K562 (cell line): ENCODE measurements around the gene ARHGAP22.

Experiments used
- CEBPB ChIP-seq: fragments of 450-650 bp; IDR thresholded peaks from 2 replicates; pipeline ENCODE4 v1.6.1; 2016; ENCODE audit warnings: missing genetic modification characterization, missing compliant biosample characterization
- EP300 ChIP-seq: IDR thresholded peaks from 2 replicates; pipeline ENCODE4 v1.6.1; 2012; ENCODE audit warnings: low read length, improper control_type of control experiment
- NEUROD1 ChIP-seq: fragments of 150-350 bp; IDR thresholded peaks from 2 replicates; pipeline ENCODE4 v1.6.1; 2014; ENCODE audit warnings: borderline replicate concordance, low read length, low read depth; ENCODE audit not compliant: partially characterized antibody
- NFXL1 ChIP-seq: fragments of 450-650 bp; formaldehyde crosslinking; IDR thresholded peaks from 2 replicates; pipeline ENCODE4 v1.4.0; 2021; ENCODE audit warnings: mild to moderate bottlenecking
- TF ChIP-seq, protein P1 (sequence below), 3 experiments: IDR thresholded peaks in 2 of 3; conservative IDR thresholded peaks in 1 of 3; 2 replicates each; pipeline ENCODE4 v1.5.1; 2011 to 2012; ENCODE audit warnings: low read length in 3 of 3, mild to moderate bottlenecking in 3 of 3, control low read depth in 2 of 3, improper control_type of control experiment in 1 of 3, inconsistent platforms in 1 of 3, low read depth in 1 of 3, mixed read lengths in 1 of 3, moderate library complexity in 1 of 3; ENCODE audit not compliant: insufficient read depth in 2 of 3
- TF ChIP-seq, protein P2 (sequence below): sonication (generic); formaldehyde crosslinking; IDR thresholded peaks from 2 replicates; pipeline ENCODE4 v1.8.1; 2022; ENCODE audit warnings: missing genetic modification reagents
- TF ChIP-seq, protein P3 (sequence below), 2 experiments: fragments of 200-800 bp in 1 of 2; sonication (Bioruptor generic) in 1 of 2; sonication (generic) in 1 of 2; formaldehyde crosslinking in 1 of 2; IDR thresholded peaks in 1 of 2; conservative IDR thresholded peaks in 1 of 2; 2 replicates each; pipeline versions ENCODE4 v1.5.0 to v1.6.1; 2016 to 2020; ENCODE audit warnings: missing compliant biosample characterization in 1 of 2, missing genetic modification characterization in 1 of 2, missing genetic modification reagents in 1 of 2
- TF ChIP-seq, protein P4 (sequence below): IDR thresholded peaks from 3 replicates; pipeline ENCODE4 v1.6.1; 2011; ENCODE audit warnings: borderline replicate concordance, mild to moderate bottlenecking; ENCODE audit not compliant: insufficient read length, insufficient read depth

DNA sequence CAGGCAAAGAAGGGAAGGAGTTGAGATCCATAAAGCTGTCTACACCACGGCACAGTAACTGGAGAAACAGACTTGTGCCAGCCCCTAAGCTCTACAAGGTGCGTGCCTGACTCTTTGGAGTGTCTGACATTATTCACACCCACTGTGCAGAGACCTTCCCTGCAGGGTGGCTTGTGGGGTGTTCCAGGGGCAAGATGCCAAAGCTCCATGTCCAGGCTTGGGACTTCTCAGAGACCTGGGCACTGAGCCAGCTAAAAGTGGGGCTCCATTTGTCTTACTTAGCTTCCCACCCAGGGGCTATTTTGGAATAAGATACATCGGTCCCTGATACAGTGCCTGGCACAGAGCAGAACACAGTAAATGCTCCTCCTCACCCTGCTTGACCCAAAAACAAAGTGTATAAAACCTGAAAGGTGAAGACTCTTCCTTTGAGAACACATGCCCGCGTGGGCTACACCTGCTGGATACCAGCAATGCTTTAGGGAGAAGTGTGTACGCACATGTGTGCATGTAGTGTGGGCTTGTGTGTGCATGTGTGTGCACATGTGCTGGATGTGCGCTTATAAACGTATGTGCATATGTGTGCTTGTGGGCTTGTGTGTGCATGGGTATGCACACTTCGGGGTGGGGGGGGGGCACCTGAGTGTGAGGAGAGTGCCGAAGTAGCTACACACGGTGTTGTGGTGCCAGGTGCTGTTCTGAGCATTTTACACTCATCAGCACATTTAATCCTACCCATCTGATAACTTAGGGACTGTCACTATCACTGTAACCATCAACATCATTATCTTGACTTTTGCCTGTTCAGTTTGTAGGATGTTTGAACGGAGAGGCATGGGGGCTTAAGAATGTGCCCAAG lies 143.0 kb downstream of the ARHGAP22 start:
- TF ChIP-seq, protein P1, sequence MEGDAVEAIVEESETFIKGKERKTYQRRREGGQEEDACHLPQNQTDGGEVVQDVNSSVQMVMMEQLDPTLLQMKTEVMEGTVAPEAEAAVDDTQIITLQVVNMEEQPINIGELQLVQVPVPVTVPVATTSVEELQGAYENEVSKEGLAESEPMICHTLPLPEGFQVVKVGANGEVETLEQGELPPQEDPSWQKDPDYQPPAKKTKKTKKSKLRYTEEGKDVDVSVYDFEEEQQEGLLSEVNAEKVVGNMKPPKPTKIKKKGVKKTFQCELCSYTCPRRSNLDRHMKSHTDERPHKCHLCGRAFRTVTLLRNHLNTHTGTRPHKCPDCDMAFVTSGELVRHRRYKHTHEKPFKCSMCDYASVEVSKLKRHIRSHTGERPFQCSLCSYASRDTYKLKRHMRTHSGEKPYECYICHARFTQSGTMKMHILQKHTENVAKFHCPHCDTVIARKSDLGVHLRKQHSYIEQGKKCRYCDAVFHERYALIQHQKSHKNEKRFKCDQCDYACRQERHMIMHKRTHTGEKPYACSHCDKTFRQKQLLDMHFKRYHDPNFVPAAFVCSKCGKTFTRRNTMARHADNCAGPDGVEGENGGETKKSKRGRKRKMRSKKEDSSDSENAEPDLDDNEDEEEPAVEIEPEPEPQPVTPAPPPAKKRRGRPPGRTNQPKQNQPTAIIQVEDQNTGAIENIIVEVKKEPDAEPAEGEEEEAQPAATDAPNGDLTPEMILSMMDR (IDR thresholded peaks at IDR 0.05 in 2 of 3, conservative IDR thresholded peaks at IDR 0.05 in 1 of 3; ENCODE audit: insufficient read depth in 2 of 3, low read depth in 1 of 3, low read length in 3 of 3): no peak
- no peak for TF ChIP-seq CEBPB (tag)
- TF ChIP-seq NFXL1 (CRISPR knock-in tag): no peak
- TF ChIP-seq, protein P2, sequence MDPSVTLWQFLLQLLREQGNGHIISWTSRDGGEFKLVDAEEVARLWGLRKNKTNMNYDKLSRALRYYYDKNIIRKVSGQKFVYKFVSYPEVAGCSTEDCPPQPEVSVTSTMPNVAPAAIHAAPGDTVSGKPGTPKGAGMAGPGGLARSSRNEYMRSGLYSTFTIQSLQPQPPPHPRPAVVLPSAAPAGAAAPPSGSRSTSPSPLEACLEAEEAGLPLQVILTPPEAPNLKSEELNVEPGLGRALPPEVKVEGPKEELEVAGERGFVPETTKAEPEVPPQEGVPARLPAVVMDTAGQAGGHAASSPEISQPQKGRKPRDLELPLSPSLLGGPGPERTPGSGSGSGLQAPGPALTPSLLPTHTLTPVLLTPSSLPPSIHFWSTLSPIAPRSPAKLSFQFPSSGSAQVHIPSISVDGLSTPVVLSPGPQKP (CRISPR knock-in tag): no peak
- TF ChIP-seq, protein P3, sequence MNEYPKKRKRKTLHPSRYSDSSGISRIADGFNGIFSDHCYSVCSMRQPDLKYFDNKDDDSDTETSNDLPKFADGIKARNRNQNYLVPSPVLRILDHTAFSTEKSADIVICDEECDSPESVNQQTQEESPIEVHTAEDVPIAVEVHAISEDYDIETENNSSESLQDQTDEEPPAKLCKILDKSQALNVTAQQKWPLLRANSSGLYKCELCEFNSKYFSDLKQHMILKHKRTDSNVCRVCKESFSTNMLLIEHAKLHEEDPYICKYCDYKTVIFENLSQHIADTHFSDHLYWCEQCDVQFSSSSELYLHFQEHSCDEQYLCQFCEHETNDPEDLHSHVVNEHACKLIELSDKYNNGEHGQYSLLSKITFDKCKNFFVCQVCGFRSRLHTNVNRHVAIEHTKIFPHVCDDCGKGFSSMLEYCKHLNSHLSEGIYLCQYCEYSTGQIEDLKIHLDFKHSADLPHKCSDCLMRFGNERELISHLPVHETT (CRISPR knock-in tag; conservative IDR thresholded peaks at IDR 0.05 in 1 of 2, IDR thresholded peaks at IDR 0.05 in 1 of 2): no peak
- TF ChIP-seq EP300: no peak
- TF ChIP-seq, protein P4, sequence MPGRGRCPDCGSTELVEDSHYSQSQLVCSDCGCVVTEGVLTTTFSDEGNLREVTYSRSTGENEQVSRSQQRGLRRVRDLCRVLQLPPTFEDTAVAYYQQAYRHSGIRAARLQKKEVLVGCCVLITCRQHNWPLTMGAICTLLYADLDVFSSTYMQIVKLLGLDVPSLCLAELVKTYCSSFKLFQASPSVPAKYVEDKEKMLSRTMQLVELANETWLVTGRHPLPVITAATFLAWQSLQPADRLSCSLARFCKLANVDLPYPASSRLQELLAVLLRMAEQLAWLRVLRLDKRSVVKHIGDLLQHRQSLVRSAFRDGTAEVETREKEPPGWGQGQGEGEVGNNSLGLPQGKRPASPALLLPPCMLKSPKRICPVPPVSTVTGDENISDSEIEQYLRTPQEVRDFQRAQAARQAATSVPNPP: no peak
- no peak for TF ChIP-seq NEUROD1
